HG02798 (cell line): ENCODE results near the gene CNFN.
"Not testable (repeated sequence)": the region's sequence is repeated elsewhere in the genome, so short reads cannot be mapped to it uniquely, and the experiment has no call there.

ENCODE experiments used
- ATAC-seq: cut with Tn5 transposase; IDR thresholded peaks from one replicate; pipeline ENCODE4 v1.9.1; 2021; ENCODE audit warnings: mild to moderate bottlenecking; ENCODE audit not compliant: unreplicated experiment, poor library complexity

CNFN gene

GRCh38 chr19:42353341-42354015, 36.6 kb downstream of the CNFN start:
- no peak for ATAC-seq

GRCh38 chr19:42352301-42353259, 37.5 kb downstream of the CNFN start:
- ATAC-seq, result no peak

- ATAC-seq, result no peak
These were observed 38.9 kb downstream of the CNFN start for GRCh38 chr19:42351079-42351735.

GRCh38 chr19:42350417-42350816, 39.7 kb downstream of the CNFN start:
- ATAC-seq, result no peak

- no peak for ATAC-seq
These were observed 40.6 kb downstream of the CNFN start for GRCh38 chr19:42349378-42350107.

GRCh38 chr19:42348211-42348610, 41.9 kb downstream of the CNFN start:
- ATAC-seq, result no peak

GRCh38 chr19:42345191-42345812, 44.8 kb downstream of the CNFN start:
- ATAC-seq, result no peak

- no peak for ATAC-seq
These were observed 45.7 kb downstream of the CNFN start for GRCh38 chr19:42344336-42344893.

- no peak for ATAC-seq
These were observed 46.6 kb downstream of the CNFN start for GRCh38 chr19:42343344-42344110.

- ATAC-seq, result not testable (repeated sequence)
These were observed 50.2 kb downstream of the CNFN start for GRCh38 chr19:42339922-42340321.

GRCh38 chr19:42339126-42339860, 50.8 kb downstream of the CNFN start:
- not testable (repeated sequence) for ATAC-seq
